GM18526 (cell line): ENCODE data around the gene CNTD1.
A peak's percentile ranks its signal among the peaks of the same experiment; 100 is the strongest.

Source experiments
- POLR2A ChIP-seq: IDR thresholded peaks from 3 replicates; pipeline ENCODE4 v1.6.1; 2011; ENCODE audit not compliant: insufficient read length; ENCODE audit errors: extremely low read depth

The CNTD1 gene, protein sequence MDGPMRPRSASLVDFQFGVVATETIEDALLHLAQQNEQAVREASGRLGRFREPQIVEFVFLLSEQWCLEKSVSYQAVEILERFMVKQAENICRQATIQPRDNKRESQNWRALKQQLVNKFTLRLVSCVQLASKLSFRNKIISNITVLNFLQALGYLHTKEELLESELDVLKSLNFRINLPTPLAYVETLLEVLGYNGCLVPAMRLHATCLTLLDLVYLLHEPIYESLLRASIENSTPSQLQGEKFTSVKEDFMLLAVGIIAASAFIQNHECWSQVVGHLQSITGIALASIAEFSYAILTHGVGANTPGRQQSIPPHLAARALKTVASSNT

DNA sequence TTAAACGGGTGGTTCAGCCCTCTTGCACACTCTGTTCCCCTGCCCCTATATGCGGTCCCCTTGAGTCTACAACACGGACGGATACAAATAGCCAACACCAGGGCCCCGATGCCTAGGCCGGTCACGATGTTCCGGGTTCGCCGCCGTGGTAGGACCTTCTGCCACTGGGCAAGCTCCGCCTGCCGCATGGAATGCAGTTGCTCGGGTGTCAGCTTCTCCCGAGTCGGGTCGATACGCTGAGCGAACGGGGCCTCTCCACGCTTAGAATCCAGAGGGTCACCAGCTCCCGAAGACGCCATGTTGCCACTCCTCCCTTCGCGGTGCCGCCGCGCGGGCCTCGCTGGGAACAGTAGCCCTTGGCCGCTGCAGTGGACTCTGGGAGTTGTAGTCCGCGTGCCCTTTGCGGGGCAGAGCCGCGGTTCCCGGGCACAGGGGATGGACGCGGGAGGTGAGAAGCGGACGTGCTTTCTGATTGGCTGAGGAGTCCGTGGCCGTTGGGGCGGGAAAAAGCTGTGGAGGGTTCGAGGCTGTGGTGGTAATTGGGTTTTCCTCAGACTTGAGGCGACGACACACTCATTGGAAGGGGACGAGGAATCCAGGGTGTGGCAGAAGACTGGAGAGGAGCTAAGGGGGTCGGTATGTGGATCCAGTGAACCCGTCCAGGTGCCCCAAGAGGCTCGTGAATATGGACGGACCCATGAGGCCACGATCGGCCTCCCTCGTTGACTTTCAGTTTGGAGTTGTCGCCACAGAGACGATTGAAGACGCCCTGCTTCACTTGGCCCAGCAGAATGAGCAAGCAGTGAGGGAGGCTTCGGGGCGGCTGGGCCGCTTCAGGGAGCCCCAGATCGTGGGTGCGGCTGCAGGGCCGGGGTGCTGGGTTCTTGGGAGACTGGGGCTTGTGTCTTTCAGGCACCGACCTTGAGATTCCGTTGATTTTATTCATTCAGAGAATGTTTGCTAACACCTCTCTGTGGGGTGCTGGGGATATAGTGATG, at the start of gene CNTD1, which contains the start of gene COA3:
Gene CNTD1 (plus strand): TSS at position 479 of the 998 bp plus-strand sequence. CDS start 207 bp downstream, at position 686.
Gene COA3 (minus strand): TSS at position 322 of the 998 bp plus-strand sequence. CDS start 23 bp downstream, at position 299.
- TF ChIP-seq POLR2A = peak; percentile 61

DNA sequence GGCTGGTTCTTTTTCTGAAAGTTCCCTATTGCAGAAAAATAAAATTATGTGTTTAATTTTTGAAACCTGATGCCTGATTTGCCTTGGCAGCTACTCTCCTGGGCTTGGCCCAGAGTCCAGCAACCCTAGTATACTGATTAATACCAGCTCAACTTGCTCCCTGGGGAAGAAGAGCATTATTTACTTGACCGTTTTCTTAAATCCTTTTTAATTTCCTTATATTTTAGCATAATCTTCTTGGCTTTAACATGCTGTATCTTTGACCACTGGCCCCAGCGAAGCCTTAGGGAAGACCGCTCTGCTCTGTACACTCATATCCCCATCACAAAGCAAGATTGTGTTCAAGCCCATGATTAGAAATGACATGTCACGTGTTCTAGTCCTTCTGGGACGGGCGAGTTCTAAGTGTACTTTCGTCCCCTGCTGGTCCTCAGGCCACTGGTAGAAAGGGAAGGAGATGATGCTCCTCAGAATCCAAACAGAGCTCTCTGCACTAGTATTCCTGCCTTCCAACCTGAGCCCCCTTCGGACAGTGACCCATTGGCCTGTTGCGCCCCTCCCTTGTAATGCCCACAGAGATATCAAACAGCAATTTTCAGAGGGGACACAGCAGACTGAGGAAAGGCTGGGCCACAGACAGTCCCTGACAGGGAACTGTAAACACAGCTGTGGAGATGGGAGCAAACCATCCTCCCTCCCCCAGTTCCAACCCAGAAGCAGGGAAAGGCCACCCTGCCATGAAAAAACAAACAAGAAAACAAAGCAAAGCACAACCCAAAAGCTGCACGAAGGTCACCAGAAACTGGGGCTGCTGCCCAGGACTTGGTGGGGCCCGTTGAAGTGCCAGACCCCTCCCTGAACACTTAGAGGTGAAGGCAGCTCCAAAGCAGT, 49.5 kb upstream of the CNTD1 start:
- TF ChIP-seq POLR2A = no peak

GRCh38 chr17:42750739-42751344, 47.8 kb upstream of the CNTD1 start:
- TF ChIP-seq POLR2A = no peak

GRCh38 chr17:42751628-42752027, 47.0 kb upstream of the CNTD1 start:
- no peak for TF ChIP-seq POLR2A

DNA sequence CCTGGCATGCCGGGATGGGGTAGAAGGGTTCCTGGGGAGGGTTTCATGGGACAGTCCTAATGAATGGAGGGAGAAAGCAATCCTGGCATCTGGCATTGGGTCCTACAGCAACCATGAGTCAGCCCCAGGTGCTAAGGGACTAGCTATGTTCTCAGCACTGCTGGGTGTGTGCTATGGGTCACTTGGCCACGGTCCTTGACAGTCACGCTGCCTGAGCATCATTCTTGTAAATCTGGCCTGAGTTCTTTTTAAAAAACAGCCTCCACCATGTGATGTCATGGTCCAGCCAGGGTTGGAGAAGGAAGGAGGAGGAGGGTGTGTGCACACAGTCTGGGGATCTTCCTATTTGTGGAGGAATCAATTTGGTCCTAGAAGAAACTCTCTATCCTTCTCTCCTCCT, 43.9 kb upstream of the CNTD1 start:
- no peak for TF ChIP-seq POLR2A

GRCh38 chr17:42759982-42760651, 38.5 kb upstream of the CNTD1 start:
- no peak for TF ChIP-seq POLR2A

DNA sequence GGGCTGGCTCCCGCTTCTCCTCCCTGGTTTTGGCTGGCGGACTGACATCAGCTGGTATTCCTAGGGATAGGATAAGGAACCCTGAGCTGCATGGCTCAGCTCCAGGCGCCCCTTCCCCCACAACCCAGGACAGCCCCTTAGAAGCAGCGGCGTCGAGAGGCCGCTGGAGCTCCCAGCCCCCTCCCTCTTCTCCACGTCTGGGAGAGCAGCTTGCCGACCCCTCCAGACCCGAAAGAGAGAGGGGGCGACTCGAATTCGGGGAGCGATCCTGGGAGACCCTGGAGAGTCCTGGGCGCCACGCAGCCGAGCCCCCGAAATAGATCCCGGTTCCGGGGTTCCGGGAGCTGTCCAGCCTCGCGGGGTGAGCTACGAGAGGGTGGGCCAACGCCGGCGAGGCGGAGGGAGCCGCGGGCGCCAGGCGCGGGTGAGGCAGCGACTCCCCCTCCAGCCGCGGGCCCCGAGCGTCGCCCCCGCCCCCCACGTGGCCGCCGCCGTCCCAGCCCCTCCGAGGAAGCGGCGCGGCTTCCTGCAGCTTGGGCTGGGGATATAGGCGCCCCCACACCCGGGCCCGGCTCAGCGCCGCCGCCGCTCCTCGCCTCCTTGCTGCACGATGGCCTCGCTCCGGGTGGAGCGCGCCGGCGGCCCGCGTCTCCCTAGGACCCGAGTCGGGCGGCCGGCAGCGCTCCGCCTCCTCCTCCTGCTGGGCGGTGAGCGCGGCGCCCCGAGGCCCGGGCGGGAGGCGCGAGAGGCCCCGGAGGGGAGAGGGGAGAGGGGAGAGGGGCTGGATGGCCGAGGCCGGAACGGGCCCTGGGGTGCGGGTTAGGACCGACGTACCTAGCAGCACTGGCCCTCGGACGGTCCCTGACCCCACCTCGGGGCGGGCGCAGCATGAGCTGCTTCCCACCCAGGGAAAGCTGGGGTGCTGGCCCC, 37.7 kb upstream of the CNTD1 start, which contains the start of gene RAMP2:
Gene RAMP2 (plus strand): TSS at position 576 of the 930 bp plus-strand sequence. CDS start 35 bp downstream, at position 611.
- TF ChIP-seq POLR2A = no peak

DNA sequence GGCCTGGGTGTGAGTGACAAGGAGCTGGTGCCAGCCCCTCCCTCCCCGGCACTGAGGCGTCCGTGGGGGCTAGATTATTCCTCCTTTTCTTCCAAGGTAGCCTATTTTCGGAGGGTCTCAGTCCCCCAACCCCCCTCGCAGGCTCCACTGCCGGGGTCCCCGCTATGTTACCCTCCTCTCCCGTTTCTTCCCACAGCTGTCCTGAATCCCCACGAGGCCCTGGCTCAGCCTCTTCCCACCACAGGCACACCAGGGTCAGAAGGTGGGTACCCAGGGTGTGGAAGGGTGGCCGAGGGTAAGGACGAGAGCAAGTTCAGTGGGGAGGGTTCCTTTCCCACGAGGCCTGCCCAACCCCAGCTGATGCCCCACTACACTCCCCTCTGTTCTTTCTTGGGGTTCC, 37.0 kb upstream of the CNTD1 start:
- no peak for TF ChIP-seq POLR2A

DNA sequence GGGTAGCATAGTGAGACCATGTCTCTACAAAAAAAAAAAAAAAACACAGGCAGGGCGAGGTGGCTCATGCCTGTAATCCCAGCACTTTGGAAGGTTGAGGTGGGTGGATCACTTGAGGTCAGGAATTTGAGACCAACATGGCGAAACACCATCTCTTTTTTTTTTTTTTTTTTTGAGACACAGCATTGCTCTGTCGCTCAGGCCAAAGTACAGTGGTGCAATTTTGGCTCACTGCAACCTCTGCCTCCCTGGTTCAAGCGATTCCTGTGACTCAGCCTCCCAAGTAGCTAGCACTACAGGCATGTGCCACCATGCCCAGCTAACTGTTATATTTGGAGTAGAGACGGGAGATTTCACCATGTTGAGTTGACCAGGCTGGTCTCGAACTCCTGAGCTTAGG, 32.5 kb upstream of the CNTD1 start:
- no peak for TF ChIP-seq POLR2A

GRCh38 chr17:42767512-42767911, 31.1 kb upstream of the CNTD1 start:
- TF ChIP-seq POLR2A = no peak

DNA sequence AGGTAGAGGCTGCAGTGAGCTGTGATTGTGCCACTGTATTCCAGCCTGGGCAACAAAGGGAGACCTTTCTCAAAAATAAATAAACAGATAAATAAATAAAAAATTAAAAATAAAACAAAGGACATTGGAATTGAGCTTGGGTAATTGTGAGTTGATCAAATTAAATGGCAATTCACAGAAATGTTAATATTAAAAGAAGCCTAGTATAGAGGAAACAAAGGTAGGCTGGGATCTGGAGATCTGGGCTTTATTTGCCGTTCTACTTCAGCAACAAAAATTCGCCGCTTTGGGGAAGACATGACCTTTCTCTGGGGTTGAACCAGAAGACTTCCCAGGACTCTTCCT, 25.7 kb upstream of the CNTD1 start:
- TF ChIP-seq POLR2A = no peak

DNA sequence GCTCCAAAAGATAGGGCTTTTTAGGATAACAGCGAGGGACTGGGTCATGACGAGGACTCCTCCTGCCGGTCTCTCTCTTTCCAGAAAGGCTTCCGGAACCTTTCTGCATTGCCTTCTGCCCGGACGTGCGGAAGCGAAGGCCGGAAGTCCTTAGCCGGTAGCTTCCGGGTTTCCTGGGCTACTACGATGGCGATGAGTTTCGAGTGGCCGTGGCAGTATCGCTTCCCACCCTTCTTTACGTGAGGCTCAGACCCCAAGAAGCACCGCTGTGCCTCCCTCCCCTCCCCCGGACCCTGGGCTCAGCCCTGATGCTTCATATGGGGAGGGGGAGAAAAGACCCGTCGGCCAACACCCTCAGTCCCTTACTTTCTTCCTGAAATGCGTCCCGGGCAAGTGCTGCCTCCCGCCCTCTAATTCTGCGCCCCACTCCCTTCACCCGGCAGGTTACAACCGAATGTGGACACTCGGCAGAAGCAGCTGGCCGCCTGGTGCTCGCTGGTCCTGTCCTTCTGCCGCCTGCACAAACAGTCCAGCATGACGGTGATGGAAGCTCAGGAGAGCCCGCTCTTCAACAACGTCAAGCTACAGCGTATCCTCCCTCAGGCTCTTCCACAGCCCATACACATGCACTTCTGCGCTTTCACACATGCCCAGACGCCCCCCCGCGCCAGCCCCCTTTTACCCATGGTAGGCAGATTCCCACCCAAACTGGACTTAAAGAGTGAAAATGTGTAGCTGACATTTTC, 25.2 kb upstream of the CNTD1 start, which contains the start of gene VPS25:
Gene VPS25 (plus strand): TSS at position 160 of the 746 bp plus-strand sequence. CDS start 27 bp downstream, at position 187.
- TF ChIP-seq POLR2A = peak; percentile 94
